Measurements from ENCODE around the gene P2RX3.

DNA sequence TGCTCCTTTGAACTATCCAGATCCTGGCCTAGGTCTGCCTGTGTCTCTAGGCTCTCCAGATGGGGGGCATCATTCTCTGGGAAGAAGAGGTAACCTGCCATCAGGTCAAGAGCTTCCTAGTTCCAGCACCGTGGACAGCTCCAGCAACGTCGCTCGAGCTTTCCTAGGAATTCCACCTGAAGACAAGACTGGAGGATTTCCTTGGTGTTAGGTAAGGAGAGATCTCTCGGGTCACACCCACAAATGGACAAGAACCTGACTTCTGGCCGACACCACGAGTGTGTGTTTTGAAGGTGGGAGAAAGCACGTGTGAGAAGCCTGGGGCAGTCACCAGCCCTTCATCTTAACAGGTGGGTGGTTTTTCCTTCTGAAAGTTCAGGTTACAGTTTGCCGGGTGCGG, 41.6 kb downstream of the P2RX3 start:
- TF ChIP-seq, protein P1, sequence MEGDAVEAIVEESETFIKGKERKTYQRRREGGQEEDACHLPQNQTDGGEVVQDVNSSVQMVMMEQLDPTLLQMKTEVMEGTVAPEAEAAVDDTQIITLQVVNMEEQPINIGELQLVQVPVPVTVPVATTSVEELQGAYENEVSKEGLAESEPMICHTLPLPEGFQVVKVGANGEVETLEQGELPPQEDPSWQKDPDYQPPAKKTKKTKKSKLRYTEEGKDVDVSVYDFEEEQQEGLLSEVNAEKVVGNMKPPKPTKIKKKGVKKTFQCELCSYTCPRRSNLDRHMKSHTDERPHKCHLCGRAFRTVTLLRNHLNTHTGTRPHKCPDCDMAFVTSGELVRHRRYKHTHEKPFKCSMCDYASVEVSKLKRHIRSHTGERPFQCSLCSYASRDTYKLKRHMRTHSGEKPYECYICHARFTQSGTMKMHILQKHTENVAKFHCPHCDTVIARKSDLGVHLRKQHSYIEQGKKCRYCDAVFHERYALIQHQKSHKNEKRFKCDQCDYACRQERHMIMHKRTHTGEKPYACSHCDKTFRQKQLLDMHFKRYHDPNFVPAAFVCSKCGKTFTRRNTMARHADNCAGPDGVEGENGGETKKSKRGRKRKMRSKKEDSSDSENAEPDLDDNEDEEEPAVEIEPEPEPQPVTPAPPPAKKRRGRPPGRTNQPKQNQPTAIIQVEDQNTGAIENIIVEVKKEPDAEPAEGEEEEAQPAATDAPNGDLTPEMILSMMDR (IDR thresholded peaks at IDR 0.05) = no peak
- TF ChIP-seq POLR2AphosphoS5 (IDR thresholded peaks at IDR 0.05) (no peak), POLR2A (IDR thresholded peaks at IDR 0.05) (no peak)

Measured in transverse colon (tissue), 4 donors.